Chondrocyte (in vitro differentiated cells): ENCODE data around the gene EXOC8. TPM values are rescaled to one million over a fixed set of nuclear protein-coding genes. Genes with fewer than 3 reads are reported as not detected.
A peak's percentile ranks its signal among the peaks of the same experiment; 100 is the strongest.

ENCODE experiments used
- DNase-seq: peaks from one replicate; pipeline ENCODE4 v3.0.0; 2021; ENCODE audit warnings: mixed read lengths, low spot score
- H3K27ac Mint-ChIP-seq: one replicate; pipeline ENCODE4 v1.8.0; 2021; ENCODE audit warnings: mild to moderate bottlenecking, moderate library complexity, mixed read lengths; ENCODE audit not compliant: unreplicated experiment
- H3K27me3 Mint-ChIP-seq: 2 replicates; pipeline ENCODE4 v1.8.0; 2021; ENCODE audit warnings: low read depth, mixed read lengths
- H3K36me3 Mint-ChIP-seq: 2 replicates; pipeline ENCODE4 v1.8.0; 2021; ENCODE audit warnings: low read depth, mixed read lengths
- H3K4me1 Mint-ChIP-seq: 2 replicates; pipeline ENCODE4 v1.8.0; 2021; ENCODE audit warnings: low read depth, mild to moderate bottlenecking, mixed read lengths
- H3K4me3 Mint-ChIP-seq: one replicate; pipeline ENCODE4 v1.8.0; 2021; ENCODE audit warnings: mild to moderate bottlenecking, moderate library complexity, mixed read lengths; ENCODE audit not compliant: unreplicated experiment
- H3K9me3 Mint-ChIP-seq: 2 replicates; pipeline ENCODE4 v1.8.0; 2021; ENCODE audit warnings: low read depth, mixed read lengths
- total RNA-seq: library from RNA; stranded (reverse); gene quantifications from 3 replicates; pipeline ENCODE4 v1.2.1, GENCODE V29; 2021
- TF ChIP-seq, protein P1 (sequence below): fragments of 200-600 bp; sonication (generic); IDR thresholded peaks from 2 replicates; pipeline ENCODE4 v1.5.0; 2021; ENCODE audit warnings: antibody characterized with exemption, mild to moderate bottlenecking, moderate library complexity

The EXOC8 gene
- total RNA-seq, 1 donor from 2014 or later: 13.8 TPM

DNA sequence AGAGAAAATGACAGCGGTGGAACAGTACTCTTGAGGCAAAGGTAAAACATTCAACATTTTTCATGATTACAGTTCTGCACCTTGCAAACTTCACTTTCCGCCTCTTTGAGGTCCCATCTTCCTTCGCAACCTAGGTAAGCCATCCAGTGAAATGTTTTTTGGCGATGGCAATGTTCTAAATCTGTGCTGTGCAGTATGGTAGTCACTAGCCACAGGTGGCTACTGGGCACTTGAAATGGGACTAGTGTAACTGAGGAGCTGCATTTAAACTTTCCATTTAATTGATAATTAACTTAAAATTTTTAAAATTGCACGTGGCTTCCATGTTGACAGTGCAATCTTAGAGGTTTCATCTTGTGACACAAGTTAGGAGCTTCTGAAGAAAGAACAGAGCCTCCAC lies 13.0 kb downstream of the EXOC8 start:
- no peak overlapping the region for H3K4me3 Mint-ChIP-seq
- no peak for DNase-seq
- TF ChIP-seq, protein P1, sequence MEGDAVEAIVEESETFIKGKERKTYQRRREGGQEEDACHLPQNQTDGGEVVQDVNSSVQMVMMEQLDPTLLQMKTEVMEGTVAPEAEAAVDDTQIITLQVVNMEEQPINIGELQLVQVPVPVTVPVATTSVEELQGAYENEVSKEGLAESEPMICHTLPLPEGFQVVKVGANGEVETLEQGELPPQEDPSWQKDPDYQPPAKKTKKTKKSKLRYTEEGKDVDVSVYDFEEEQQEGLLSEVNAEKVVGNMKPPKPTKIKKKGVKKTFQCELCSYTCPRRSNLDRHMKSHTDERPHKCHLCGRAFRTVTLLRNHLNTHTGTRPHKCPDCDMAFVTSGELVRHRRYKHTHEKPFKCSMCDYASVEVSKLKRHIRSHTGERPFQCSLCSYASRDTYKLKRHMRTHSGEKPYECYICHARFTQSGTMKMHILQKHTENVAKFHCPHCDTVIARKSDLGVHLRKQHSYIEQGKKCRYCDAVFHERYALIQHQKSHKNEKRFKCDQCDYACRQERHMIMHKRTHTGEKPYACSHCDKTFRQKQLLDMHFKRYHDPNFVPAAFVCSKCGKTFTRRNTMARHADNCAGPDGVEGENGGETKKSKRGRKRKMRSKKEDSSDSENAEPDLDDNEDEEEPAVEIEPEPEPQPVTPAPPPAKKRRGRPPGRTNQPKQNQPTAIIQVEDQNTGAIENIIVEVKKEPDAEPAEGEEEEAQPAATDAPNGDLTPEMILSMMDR: no peak
- H3K27me3 Mint-ChIP-seq: no peaks in the 10 kb centered on the region
- H3K27ac Mint-ChIP-seq: no peak overlapping the region
- no peaks in the 10 kb centered on the region for H3K36me3 Mint-ChIP-seq
- H3K9me3 Mint-ChIP-seq: no peaks in the 10 kb centered on the region
- H3K4me1 Mint-ChIP-seq: peaks cover 7% of the 10 kb centered on the region

DNA sequence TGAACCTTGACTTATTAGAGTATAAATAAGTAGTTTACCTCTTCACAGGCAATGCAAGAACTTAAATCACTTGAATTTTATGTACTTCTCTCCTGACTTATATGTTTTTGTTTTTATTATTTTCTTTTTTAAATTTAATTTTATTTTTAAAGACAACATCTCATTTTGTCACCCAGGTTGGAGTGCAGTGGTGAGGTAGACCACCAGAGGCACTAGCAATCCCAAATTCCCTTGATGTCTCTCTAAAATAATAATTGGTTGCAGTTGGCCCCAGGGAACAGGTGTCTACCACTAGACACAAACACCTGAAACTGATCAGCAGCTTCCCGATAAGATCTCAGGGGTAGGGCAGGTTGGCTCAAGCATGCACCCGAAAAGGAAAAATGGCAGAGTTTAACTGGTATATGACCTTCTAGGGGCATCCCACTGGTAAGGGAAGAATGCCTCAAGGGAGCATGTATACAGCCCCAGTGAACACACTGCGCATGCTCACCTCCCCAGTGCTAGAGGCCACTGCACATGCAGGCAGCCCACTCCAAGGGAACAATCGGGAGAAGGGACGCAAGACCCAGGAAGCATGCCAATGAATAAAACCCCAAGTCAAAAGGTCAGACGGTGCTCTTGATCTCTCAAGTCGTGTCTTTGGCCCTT lies 14.6 kb downstream of the EXOC8 start:
- no peak overlapping the region for H3K4me3 Mint-ChIP-seq
- no peaks in the 10 kb centered on the region for H3K36me3 Mint-ChIP-seq
- TF ChIP-seq, protein P1: peak; percentile 24
- no peak for DNase-seq
- peaks cover 5% of the 10 kb centered on the region for H3K4me1 Mint-ChIP-seq
- no peak overlapping the region for H3K27ac Mint-ChIP-seq
- H3K9me3 Mint-ChIP-seq: no peaks in the 10 kb centered on the region
- H3K27me3 Mint-ChIP-seq: no peaks in the 10 kb centered on the region

DNA sequence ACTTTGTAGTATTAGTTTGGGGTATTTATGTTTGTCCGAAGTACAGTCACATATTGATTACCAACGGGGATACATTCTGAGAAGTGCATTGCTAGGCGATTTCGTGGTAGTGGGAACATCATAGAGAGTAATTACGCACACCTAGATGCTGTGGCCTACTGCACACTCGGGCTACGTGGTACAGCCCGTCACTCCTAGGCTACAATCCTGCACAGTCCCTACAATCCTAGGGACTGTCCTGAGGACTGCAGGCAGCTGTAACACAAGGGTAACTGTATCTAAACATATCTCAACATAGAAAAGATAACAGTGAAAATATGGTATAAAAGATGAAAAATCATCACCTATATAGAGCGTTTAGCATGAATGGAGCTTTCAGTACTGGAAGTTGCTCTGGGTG lies 18.6 kb downstream of the EXOC8 start:
- DNase-seq: no peak
- TF ChIP-seq, protein P1: no peak
- Mint-ChIP-seq H3K27ac (no peak overlapping the region), H3K4me1 (peaks cover 4% of the 10 kb centered on the region), H3K36me3 (no peaks in the 10 kb centered on the region), H3K27me3 (no peaks in the 10 kb centered on the region), H3K4me3 (no peak overlapping the region), H3K9me3 (no peaks in the 10 kb centered on the region)

DNA sequence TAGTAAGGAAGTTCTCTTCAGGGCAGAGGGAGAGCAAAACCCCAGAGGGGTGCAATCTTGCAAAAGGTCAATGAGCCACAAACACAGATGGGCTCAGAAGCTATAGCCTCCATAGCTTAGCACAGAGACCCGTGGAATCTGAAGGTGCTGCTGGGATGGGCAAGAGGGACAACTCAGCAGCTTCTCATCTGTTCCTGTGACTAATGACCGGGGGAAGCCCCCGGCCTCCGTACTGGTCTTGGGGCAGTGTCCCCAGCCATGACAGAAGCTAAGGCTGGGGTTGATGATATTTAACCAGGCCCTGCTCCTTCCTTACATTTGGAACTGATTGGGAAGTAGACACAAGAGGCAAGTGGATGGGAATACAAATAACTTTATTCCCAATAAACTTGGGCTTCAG lies 19.1 kb downstream of the EXOC8 start:
- no peak for DNase-seq
- TF ChIP-seq, protein P1: no peak
- no peak overlapping the region for H3K27ac Mint-ChIP-seq
- H3K9me3 Mint-ChIP-seq: no peaks in the 10 kb centered on the region
- no peaks in the 10 kb centered on the region for H3K27me3 Mint-ChIP-seq
- no peak overlapping the region for H3K4me3 Mint-ChIP-seq
- no peaks in the 10 kb centered on the region for H3K36me3 Mint-ChIP-seq
- H3K4me1 Mint-ChIP-seq: no peaks in the 10 kb centered on the region

DNA sequence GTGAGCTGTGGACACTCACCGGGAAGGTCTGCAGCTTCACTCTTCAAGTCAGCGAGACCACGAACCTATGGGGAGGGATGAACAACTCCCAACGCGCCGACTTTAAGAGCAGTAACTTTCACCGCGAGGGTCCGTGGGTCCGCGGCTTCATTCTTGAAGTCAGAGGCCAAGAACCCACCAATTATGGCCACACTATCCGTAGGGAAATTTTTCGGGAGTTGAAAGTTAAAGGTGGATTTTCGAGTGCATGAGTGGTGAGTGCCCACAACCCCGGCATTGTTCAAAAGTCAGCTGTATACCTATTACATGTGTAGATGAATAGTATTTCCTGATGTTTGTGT lies 19.7 kb downstream of the EXOC8 start:
- Mint-ChIP-seq H3K4me3 (no peak overlapping the region), H3K4me1 (no peaks in the 10 kb centered on the region), H3K9me3 (no peaks in the 10 kb centered on the region), H3K36me3 (no peaks in the 10 kb centered on the region), H3K27me3 (no peaks in the 10 kb centered on the region), H3K27ac (no peak overlapping the region)
- no peak for DNase-seq
- TF ChIP-seq, protein P1: no peak
